Smooth muscle cell (in vitro differentiated cells): ENCODE results near the gene FAM185A. TPM values are rescaled to one million over a fixed set of nuclear protein-coding genes. Genes with fewer than 3 reads are reported as not detected.

Experiments used
- DNase-seq: peaks from one replicate; lab custom pipeline; 2025; ENCODE audit not compliant: unreplicated experiment; lab: John Stamatoyannopoulos, UW
- H2AFZ ChIP-seq: fragments of 200-600 bp; sonication (generic); 2 replicates; pipeline ENCODE4 v1.6.0; 2016; ENCODE audit warnings: antibody characterized with exemption, low read depth, mild to moderate bottlenecking
- H3F3A ChIP-seq: fragments of 200-600 bp; sonication (generic); 2 replicates; pipeline ENCODE4 v1.6.0; 2017; ENCODE audit warnings: antibody characterized with exemption, low read depth
- H3K27ac ChIP-seq: fragments of 200-600 bp; sonication (generic); 2 replicates; pipeline ENCODE4 v1.5.1; 2016; ENCODE audit warnings: low read depth, mild to moderate bottlenecking
- H3K27me3 ChIP-seq: fragments of 200-600 bp; sonication (generic); 2 replicates; pipeline ENCODE4 v1.6.1; 2016; ENCODE audit warnings: low read depth, mild to moderate bottlenecking
- H3K36me3 ChIP-seq: fragments of 200-600 bp; sonication (generic); 2 replicates; pipeline ENCODE4 v1.5.1; 2016; ENCODE audit warnings: low read depth
- H3K4me1 ChIP-seq: fragments of 200-600 bp; sonication (generic); 2 replicates; pipeline ENCODE4 v1.5.1; 2016; ENCODE audit warnings: low read depth
- H3K4me2 ChIP-seq: fragments of 200-600 bp; sonication (generic); 2 replicates; pipeline ENCODE4 v1.6.0; 2016; ENCODE audit warnings: mild to moderate bottlenecking
- H3K4me3 ChIP-seq: fragments of 200-600 bp; sonication (generic); 2 replicates; pipeline ENCODE4 v1.5.1; 2016; ENCODE audit warnings: mild to moderate bottlenecking
- H3K79me2 ChIP-seq: fragments of 200-600 bp; sonication (generic); 2 replicates; pipeline ENCODE4 v1.6.0; 2016; ENCODE audit warnings: low read depth, mild to moderate bottlenecking
- H3K9ac ChIP-seq: fragments of 200-600 bp; sonication (generic); 2 replicates; pipeline ENCODE4 v1.6.0; 2016; ENCODE audit warnings: low read depth
- H3K9me3 ChIP-seq: fragments of 200-600 bp; sonication (generic); replicated peaks from 2 replicates; pipeline ENCODE4 v1.5.1; 2016; ENCODE audit warnings: low read depth
- H4K20me1 ChIP-seq: fragments of 200-600 bp; sonication (generic); 2 replicates; pipeline ENCODE4 v1.6.0; 2016; ENCODE audit warnings: low read depth
- CTCF ChIP-seq: fragments of 200-600 bp; sonication (generic); IDR thresholded peaks from 2 replicates; pipeline ENCODE4 v1.5.1; 2017; ENCODE audit warnings: borderline replicate concordance, mild to moderate bottlenecking, antibody characterized with exemption; ENCODE audit not compliant: insufficient read depth, poor library complexity, severe bottlenecking
- WGBS: methylation state at CpG from one replicate; pipeline ENCODE4 v1.1.7; 2016; ENCODE audit warnings: low lambda C conversion rate; 5-methylcytosine and 5-hydroxymethylcytosine counted together
- polyA plus RNA-seq: library from polyadenylated mRNA; unstranded; fragments of >200 nt; fragmentation: Nextera tagmentation; extraction: Ambion mirVana; gene quantifications from 2 replicates; pipeline ENCODE4 v1.2.1, GENCODE V29; 2016
- total RNA-seq: library from RNA; depleted of rRNA; stranded (reverse); fragments of >200 nt; gene quantifications from 2 replicates; pipeline ENCODE4 v1.2.3, GENCODE V29; 2014

Gene FAM185A
- total and polyA plus RNA-seq, 2 experiments from 2014 or later, result 2.0 to 5.3 TPM

- WGBS, result 63% methylated on average over 3 of the region's 3 CpGs
- Histone ChIP-seq H2AFZ (no peak overlapping the region), H3K27ac (peak overlapping the region; percentile 50)
These were observed 80.3 kb downstream of the FAM185A start for GRCh38 chr7:102829075-102829474.

DNA sequence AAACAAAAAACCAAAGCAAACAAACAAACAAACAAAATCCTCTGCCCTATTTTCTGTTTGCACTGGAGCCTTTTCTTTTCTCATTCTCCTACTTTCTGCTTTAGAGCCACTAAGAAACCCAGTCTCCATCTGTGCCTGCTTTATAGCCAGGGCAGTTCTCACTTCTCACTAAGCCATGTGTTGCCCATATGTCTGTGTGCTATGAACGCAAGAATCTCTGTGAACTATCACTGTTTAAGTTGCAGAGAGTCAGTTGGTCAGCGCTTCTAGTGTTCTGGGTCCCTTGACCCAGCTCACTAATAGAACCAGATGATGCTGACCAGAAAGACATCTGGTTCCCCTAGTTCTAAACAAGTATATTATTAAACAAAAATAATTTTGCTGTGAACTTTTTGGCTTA is 81.4 kb downstream of the FAM185A start:
- no peaks in the 10 kb centered on the region for H3K9me3 ChIP-seq
- peak overlapping the region; percentile 50 for H3K27ac ChIP-seq

More at GRCh38 chr7:102829075-102829474, 80.3 kb downstream of the FAM185A start:
- Histone ChIP-seq H3K4me1 (no peaks in the 10 kb centered on the region), H3K9ac (no peak overlapping the region), H3K4me3 (no peak overlapping the region), H3F3A (peaks cover 12% of the 10 kb centered on the region), H3K4me2 (no peak overlapping the region), H3K36me3 (no peaks in the 10 kb centered on the region), H4K20me1 (no peaks in the 10 kb centered on the region), H3K27me3 (no peaks in the 10 kb centered on the region), H3K79me2 (no peaks in the 10 kb centered on the region), H3K9me3 (no peaks in the 10 kb centered on the region)
- TF ChIP-seq CTCF, result no peak
- no peak for DNase-seq

DNA sequence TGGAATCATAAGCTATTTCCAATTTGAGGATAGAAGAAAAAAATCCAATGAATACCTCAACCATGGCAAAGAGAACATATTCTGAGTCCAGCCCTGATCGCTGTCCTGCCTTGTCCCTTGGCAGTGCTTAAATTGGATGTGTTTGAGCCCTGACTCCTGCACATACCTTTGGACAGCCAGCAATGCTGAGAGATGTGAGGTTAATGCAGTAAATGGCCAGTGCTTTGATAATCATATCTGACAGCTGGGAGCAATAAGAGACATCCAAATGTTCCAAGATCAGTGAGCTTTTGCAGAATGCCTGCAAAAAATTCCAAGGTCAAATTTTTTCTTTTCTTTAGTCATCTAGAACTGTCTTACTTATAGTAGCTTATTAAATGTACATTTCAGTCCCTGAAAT is 83.9 kb downstream of the FAM185A start:
- WGBS, result 86% methylated on average over 1 of the region's 1 CpG
- Histone ChIP-seq H3K9me3 (no peaks in the 10 kb centered on the region), H3K27ac (peak overlapping the region; percentile 99), H3K79me2 (no peaks in the 10 kb centered on the region), H3K4me2 (peak overlapping the region; percentile 37), H3F3A (peaks cover 36% of the 10 kb centered on the region), H2AFZ (no peak overlapping the region), H3K4me3 (no peak overlapping the region), H3K36me3 (no peaks in the 10 kb centered on the region), H3K27me3 (no peaks in the 10 kb centered on the region), H4K20me1 (no peaks in the 10 kb centered on the region), H3K9ac (peak overlapping the region; percentile 15), H3K4me1 (peaks cover 12% of the 10 kb centered on the region)
- TF ChIP-seq CTCF, result no peak
- no peak for DNase-seq

More for the DNA sequence above, 81.4 kb downstream of the FAM185A start:
- Histone ChIP-seq H2AFZ (no peak overlapping the region), H3F3A (peaks cover 21% of the 10 kb centered on the region), H3K27me3 (no peaks in the 10 kb centered on the region), H3K4me3 (no peak overlapping the region), H3K4me2 (peak overlapping the region; percentile 6), H4K20me1 (no peaks in the 10 kb centered on the region), H3K9ac (no peak overlapping the region), H3K36me3 (no peaks in the 10 kb centered on the region), H3K4me1 (peaks cover 5% of the 10 kb centered on the region), H3K79me2 (no peaks in the 10 kb centered on the region)
- TF ChIP-seq CTCF, result no peak
- no peak for DNase-seq
- WGBS, result 24% methylated on average over 2 of the region's 2 CpGs

GRCh38 chr7:102833343-102833742 is 84.5 kb downstream of the FAM185A start:
- 74% methylated on average over 5 of the region's 5 CpGs for WGBS
- peak overlapping the region; percentile 99 for H3K27ac ChIP-seq
- H3K36me3 ChIP-seq, result no peaks in the 10 kb centered on the region
- no peaks in the 10 kb centered on the region for H3K27me3 ChIP-seq
- H3K4me3 ChIP-seq, result no peak overlapping the region
- H4K20me1 ChIP-seq, result no peaks in the 10 kb centered on the region
- peaks cover 36% of the 10 kb centered on the region for H3F3A ChIP-seq
- H3K79me2 ChIP-seq, result no peaks in the 10 kb centered on the region
- TF ChIP-seq CTCF, result no peak
- no peak for DNase-seq
- no peak overlapping the region for H2AFZ ChIP-seq
- peak overlapping the region; percentile 37 for H3K4me2 ChIP-seq
- H3K9me3 ChIP-seq, result no peaks in the 10 kb centered on the region
- peaks cover 12% of the 10 kb centered on the region for H3K4me1 ChIP-seq
- H3K9ac ChIP-seq, result peak overlapping the region; percentile 38
